Measurements from ENCODE around the gene SLC7A5. TPM values are rescaled to one million over a fixed set of nuclear protein-coding genes. Genes with fewer than 3 reads are reported as not detected.
"Not testable (repeated sequence)": the region's sequence is repeated elsewhere in the genome, so short reads cannot be mapped to it uniquely, and the experiment has no call there.

Gene SLC7A5
- total RNA-seq, 6 experiments from 2014 or later: 112 to 133 (median 124) TPM

DNA sequence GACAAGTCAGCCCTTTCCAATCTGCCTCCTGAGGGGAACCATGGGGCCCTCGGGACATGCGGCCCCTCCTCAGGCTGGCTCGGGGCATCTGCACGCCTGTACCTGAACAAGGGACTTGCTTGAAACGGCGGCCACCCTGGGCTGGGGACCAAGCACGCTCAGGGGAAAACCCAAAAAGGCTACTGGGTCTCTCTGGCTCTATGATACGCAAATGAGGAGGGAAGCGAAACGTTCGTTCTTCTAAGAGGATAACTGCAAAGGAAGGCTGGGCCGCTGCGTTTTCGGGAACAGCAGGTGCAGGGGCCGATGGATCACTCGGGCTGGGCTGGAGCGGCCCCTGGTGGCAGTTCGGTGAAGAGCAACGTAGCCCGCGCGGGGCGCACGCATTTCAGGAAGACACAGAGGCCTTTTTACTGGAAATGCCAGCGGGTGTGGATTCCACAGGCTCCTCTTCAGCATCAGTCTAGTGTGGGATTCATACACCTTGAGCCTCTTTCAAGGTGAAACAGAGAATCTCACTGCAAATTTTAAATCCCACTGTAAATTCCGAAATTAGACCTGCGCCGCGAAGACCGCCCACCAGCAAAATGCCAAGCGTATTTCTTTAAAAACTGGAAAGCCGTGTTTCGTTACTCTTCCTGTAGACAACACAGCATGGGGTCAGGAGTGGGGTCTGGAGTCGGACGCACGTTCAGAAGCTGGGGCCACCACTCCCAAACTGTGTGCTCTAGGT lies 40.1 kb upstream of the SLC7A5 start:
- DNase-seq: peak; percentile 42
- not testable (repeated sequence) for H3K9me3 Mint-ChIP-seq; H3K4me1 Mint-ChIP-seq (ENCODE audit: low read depth); H3K4me3 Mint-ChIP-seq; H3K27ac Mint-ChIP-seq; H3K36me3 Mint-ChIP-seq (ENCODE audit: low read depth)
- TF ChIP-seq, protein P1, sequence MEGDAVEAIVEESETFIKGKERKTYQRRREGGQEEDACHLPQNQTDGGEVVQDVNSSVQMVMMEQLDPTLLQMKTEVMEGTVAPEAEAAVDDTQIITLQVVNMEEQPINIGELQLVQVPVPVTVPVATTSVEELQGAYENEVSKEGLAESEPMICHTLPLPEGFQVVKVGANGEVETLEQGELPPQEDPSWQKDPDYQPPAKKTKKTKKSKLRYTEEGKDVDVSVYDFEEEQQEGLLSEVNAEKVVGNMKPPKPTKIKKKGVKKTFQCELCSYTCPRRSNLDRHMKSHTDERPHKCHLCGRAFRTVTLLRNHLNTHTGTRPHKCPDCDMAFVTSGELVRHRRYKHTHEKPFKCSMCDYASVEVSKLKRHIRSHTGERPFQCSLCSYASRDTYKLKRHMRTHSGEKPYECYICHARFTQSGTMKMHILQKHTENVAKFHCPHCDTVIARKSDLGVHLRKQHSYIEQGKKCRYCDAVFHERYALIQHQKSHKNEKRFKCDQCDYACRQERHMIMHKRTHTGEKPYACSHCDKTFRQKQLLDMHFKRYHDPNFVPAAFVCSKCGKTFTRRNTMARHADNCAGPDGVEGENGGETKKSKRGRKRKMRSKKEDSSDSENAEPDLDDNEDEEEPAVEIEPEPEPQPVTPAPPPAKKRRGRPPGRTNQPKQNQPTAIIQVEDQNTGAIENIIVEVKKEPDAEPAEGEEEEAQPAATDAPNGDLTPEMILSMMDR (IDR thresholded peaks at IDR 0.05): peak; percentile 94
- peaks cover 19% of the 10 kb centered on the region for H3K27me3 Mint-ChIP-seq (ENCODE audit: insufficient read depth)

DNA sequence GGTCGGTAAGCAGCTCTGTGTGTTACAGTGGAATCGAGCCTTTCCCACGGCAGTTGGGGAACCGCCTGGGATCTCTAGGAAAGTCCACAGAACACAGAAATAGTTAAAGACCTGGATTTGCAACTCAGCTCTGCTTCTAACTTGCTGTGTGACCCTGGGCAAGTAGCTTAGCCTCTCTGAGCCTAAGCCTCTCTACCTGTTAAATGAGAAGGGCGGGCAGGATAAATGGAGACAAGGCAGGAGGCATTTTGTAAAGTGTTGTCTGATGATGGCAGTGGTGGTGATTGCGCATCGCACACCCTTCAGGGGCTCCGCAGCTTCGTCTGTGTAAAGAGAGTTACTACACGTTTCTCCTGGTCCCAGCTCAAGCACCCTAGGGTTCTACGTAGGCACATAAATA lies 38.8 kb upstream of the SLC7A5 start:
- not testable (repeated sequence) for H3K4me3 Mint-ChIP-seq; H3K27ac Mint-ChIP-seq; DNase-seq; H3K36me3 Mint-ChIP-seq (ENCODE audit: low read depth); H3K9me3 Mint-ChIP-seq; H3K4me1 Mint-ChIP-seq (ENCODE audit: low read depth)
- peaks cover 15% of the 10 kb centered on the region for H3K27me3 Mint-ChIP-seq (ENCODE audit: insufficient read depth)

DNA sequence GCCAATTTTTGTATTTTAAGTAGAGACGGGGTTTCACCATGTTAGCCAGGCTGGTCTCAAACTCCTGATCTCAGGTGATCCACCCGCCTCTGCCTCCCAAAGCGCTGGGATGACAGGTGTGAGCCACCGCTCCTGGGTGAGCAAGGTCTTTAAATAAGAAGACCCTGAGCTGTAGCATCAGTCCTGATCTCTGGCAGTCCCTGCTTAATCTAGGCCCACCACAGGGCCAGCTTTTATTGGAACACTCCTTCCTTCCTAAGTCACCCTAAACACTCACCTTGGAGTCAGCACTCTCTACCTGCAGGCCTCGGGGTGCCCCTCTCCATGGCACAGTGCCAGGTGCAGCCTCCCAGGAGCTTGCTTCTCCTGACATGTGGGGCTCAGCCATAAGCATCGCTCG lies 36.2 kb upstream of the SLC7A5 start:
- H3K36me3 Mint-ChIP-seq (ENCODE audit: low read depth); H3K27me3 Mint-ChIP-seq (ENCODE audit: insufficient read depth); DNase-seq; H3K4me1 Mint-ChIP-seq (ENCODE audit: low read depth); H3K27ac Mint-ChIP-seq; H3K4me3 Mint-ChIP-seq; H3K9me3 Mint-ChIP-seq: not testable (repeated sequence)

DNA sequence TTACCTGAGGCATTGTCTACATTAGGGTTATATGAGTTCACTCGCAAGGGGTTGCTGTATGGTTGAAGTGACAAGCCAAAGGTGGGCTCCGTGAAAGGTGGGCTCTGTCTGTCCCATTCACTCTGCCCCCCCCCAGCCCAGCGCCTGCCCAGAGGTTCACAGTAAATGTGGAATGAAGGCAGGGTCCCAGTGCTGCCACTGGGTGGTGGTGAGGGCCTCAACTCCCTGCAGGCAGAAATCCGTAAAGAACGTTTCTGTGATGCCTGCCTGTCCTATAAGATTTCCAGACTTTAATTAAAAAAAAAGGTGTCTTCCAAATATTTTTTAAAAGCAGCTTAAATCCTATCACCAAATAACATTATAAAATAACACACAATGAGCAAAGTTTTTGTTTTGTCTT lies 35.7 kb upstream of the SLC7A5 start:
- not testable (repeated sequence) for H3K4me3 Mint-ChIP-seq; H3K27me3 Mint-ChIP-seq (ENCODE audit: insufficient read depth); DNase-seq; H3K9me3 Mint-ChIP-seq; H3K4me1 Mint-ChIP-seq (ENCODE audit: low read depth); H3K27ac Mint-ChIP-seq; H3K36me3 Mint-ChIP-seq (ENCODE audit: low read depth)

DNA sequence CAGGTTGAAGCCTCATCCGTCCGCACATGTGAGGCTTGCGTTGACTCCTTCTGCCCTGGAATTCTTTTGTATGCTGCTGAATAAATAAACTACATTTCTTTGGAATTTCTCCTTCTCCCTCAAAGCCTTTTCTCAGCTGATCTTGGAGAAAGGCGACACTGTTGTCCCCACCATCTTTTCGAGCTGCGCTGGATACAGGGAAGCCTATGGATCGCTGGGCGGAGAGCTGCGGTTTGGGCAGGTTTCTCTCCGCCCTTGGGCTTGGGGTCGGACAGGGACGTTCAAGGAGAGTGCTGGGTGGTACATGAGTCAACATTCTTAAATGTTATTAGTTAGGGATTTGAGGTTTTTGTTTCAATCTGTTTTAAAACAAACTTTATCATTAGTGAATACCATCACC lies 31.2 kb upstream of the SLC7A5 start:
- not testable (repeated sequence) for DNase-seq, H3K4me3 Mint-ChIP-seq, H3K27ac Mint-ChIP-seq

DNA sequence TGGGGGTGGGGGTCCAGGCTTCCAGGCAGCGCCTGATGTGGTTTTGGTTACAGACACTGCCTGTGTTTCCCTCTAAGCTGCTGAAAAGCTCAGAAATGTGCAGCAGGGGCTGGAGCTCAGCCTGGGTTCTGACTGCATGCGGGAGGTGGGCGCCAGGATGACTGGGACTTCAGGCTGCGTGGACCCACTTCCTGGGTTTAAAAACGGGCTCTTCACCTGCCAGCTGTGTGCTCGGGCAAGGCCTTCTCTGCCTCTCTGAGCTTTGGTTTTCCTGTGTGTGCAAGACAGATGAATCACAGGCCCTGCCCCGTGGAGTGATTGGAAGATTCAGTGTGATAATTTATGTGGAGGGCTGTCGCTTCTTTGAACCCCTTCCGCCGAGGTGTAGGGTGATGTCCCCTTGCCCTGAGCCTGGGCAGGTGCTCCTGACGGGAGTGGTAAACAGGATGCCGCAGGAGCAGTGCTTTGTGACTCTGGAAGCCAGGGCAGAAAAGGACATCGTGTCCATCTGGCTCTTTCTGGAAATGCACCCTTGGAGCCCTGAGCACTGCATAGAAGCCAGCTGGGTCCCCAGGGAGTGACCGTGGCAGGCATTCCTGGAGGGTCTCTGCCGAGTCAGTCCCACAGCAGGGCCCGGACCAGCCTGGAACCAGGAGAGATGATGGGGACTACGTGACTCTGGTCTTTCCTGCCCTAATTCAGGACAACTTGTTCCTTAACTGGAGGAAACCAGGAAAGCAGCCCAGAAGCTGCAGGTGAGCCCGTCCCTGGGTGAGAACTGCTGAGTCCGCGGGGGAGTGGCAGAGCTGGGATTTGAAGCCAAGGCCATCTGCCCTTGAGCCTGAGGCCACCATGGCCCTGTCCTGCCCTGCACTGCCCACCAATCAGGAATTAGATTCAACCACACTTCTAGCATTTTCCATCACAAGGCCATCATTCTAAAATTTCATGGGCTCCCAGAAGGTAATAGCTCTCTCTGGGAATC lies 28.5 kb upstream of the SLC7A5 start:
- Mint-ChIP-seq H3K27me3 (ENCODE audit: insufficient read depth) (peaks cover 2% of the 10 kb centered on the region; the same call in 1 of the 2 replicates), H3K4me3 (no peak overlapping the region), H3K9me3 (no peaks in the 10 kb centered on the region), H3K27ac (no peak overlapping the region), H3K4me1 (ENCODE audit: low read depth) (peaks cover 39% of the 10 kb centered on the region), H3K36me3 (ENCODE audit: low read depth) (no peaks in the 10 kb centered on the region)
- TF ChIP-seq, protein P1 (IDR thresholded peaks at IDR 0.05): no peak
- no peak for DNase-seq

More for the DNA sequence above, 31.2 kb upstream of the SLC7A5 start:
- not testable (repeated sequence) for H3K27me3 Mint-ChIP-seq (ENCODE audit: insufficient read depth); H3K36me3 Mint-ChIP-seq (ENCODE audit: low read depth); H3K9me3 Mint-ChIP-seq
- H3K4me1 Mint-ChIP-seq (ENCODE audit: low read depth): peaks cover 25% of the 10 kb centered on the region

DNA sequence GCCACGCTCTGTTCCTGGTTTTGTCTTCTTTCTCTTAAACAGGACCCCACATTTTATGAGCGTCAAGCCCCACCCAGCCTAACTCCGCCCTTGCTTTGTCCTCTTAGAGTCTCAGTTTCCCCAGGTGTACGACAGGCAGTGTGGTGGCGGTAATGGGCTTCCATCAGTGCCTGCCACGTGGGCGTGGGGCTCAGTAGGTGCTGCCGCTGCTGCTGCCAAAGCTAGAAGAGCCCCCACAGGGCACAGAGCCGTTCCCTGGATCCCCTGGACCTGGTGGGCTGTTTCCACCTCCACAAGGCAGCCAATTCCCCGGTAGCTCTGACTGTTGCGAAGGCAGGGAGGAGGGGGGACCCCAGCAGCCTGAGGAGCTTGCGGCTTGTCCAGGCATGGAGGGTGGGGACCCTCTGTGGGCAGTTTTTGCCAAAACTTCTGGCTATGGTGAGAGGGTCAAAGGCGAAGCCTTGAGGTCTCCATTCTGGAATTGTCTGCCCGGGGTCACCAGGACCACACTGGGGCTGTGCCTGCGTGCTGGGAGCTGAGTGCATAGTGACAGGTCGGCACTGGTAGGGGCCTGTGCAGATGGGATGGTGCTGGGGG lies 27.7 kb upstream of the SLC7A5 start:
- Mint-ChIP-seq H3K4me1 (ENCODE audit: low read depth) (peaks cover 39% of the 10 kb centered on the region), H3K27ac (peak overlapping the region; percentile 87; the same call in 1 of the 2 replicates)
- DNase-seq; H3K4me3 Mint-ChIP-seq; H3K9me3 Mint-ChIP-seq; H3K36me3 Mint-ChIP-seq (ENCODE audit: low read depth); H3K27me3 Mint-ChIP-seq (ENCODE audit: insufficient read depth): not testable (repeated sequence)

DNA sequence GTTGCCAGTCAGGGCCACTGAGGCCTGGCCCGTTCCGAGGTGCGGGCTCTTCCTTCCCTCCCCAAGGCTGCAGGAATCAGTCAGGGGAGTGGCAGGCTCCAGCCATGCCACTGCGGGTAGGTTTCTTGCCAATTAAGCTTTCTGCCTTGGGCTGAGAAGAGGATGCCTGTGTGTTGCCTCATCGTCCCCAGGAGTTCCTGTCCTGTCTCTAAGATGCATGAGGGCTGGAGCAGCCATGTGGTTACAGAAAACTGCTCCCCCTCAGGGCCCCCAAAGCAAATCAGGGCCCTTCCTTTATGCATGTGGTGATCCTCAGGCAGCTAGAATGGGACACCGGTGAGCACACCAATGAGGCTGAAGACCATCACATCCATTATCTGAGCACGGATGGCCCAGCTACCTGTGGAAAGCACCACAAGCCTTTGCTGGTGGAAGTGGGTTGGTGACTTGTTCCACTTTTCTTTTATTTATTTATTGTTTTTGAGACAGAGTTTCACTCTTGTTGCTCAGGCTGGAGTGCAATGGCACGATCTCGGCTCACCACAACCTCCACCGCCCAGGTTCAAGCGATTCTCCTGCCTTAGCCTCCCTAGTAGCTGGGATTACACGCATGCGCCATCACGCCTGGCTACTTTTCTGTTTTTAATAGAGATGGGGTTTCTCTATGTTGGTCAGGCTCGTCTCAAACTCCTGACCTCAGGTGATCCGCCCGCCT lies 27.0 kb upstream of the SLC7A5 start:
- not testable (repeated sequence) for H3K27me3 Mint-ChIP-seq (ENCODE audit: insufficient read depth); H3K9me3 Mint-ChIP-seq; H3K36me3 Mint-ChIP-seq (ENCODE audit: low read depth); H3K4me3 Mint-ChIP-seq
- peak; percentile 57 for DNase-seq
- H3K4me1 Mint-ChIP-seq (ENCODE audit: low read depth): peaks cover 39% of the 10 kb centered on the region
- H3K27ac Mint-ChIP-seq: peak overlapping the region; percentile 87
